Activated naive CD8-positive, alpha-beta T cell treated with anti-CD3 and anti-CD28 coated beads for 36 hours (primary cell): ENCODE data around the gene MRPS31. TPM values are rescaled to one million over a fixed set of nuclear protein-coding genes. Genes with fewer than 3 reads are reported as not detected.

ENCODE experiments used
- DNase-seq: peaks from one replicate; pipeline ENCODE4 v3.0.0; 2021
- H3K27ac Mint-ChIP-seq: one replicate; pipeline ENCODE4 v1.8.0; 2022; ENCODE audit warnings: mild to moderate bottlenecking, moderate library complexity, mixed read lengths
- H3K27me3 Mint-ChIP-seq: one replicate; pipeline ENCODE4 v1.8.0; 2022; ENCODE audit warnings: mild to moderate bottlenecking, mixed read lengths
- H3K36me3 Mint-ChIP-seq: one replicate; pipeline ENCODE4 v1.8.0; 2021; ENCODE audit warnings: mild to moderate bottlenecking, mixed read lengths
- H3K4me1 Mint-ChIP-seq: one replicate; pipeline ENCODE4 v1.8.0; 2021; ENCODE audit warnings: mixed read lengths
- H3K4me3 Mint-ChIP-seq: one replicate; pipeline ENCODE4 v1.8.0; 2022; ENCODE audit warnings: mild to moderate bottlenecking, moderate library complexity, mixed read lengths
- H3K9me3 Mint-ChIP-seq: one replicate; pipeline ENCODE4 v1.8.0; 2022; ENCODE audit warnings: mixed read lengths
- total RNA-seq, 2 experiments: library from RNA; stranded (reverse); gene quantifications; one replicate each; pipeline ENCODE4 v1.2.3, GENCODE V29; 2021

Gene MRPS31
- total RNA-seq, 2 experiments from 2014 or later: 40.9 to 43.8 TPM

DNA sequence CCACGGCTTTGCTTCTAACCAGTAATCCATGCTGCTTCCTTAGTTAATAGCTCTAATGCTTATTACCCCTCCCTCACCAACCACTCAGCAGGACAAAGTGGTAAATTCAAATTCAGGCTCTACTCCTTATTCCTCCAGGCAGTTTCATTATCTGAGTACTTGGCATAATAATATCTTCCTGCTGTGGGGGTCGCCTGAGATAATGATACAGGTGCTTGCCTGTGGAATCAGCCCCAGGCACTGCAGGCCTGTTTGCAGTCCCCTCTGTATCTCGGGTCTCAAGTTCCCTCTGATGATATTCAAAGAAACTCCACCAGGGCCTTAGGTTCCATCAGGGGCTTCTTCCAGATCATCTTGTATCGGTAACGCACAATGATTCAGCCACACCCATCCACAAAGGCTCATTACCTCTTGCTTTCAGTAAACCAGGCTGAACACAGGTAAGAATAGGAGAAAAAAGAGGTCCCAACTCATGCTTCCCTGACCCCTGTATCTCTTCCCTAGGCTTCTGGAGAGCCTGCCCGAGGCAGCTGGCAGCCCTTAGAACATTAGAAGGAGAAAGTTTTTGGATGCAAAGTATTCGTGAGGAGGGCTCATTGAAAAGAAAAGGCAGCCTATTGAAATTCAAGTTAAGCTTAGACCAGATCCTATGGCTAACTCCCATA lies 90.2 kb downstream of the MRPS31 start:
- H3K27ac Mint-ChIP-seq: no peak overlapping the region
- H3K9me3 Mint-ChIP-seq: no peaks in the 10 kb centered on the region
- no peaks in the 10 kb centered on the region for H3K36me3 Mint-ChIP-seq
- H3K27me3 Mint-ChIP-seq: no peaks in the 10 kb centered on the region
- peaks cover 12% of the 10 kb centered on the region for H3K4me1 Mint-ChIP-seq
- DNase-seq: no peak
- no peak overlapping the region for H3K4me3 Mint-ChIP-seq

DNA sequence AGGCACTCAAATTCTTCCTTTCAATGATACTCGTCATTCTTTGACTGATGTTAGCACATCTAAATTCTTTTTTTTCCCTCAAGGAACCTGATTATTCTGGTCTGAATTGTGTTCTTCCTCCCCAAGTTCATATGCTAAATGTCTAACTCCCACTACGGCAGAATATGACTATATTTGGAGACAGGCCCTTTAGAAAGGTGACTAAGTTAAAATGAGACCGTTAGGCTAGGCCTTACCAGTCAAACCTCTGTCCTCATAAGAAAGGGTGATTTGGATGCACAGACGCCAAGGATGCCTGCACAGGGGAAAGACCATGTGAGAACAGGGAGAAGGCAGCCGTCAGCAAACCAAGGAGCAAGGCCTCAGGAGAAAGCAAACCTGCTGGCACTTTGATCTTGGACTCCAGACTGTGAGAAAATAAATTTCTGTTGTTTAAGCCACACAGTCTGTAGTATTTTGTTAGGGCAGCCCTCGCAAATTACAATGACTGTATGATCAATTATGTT lies 91.5 kb downstream of the MRPS31 start:
- no peak for DNase-seq
- Mint-ChIP-seq H3K36me3 (no peaks in the 10 kb centered on the region), H3K4me3 (no peak overlapping the region)

More for the DNA sequence above, 91.5 kb downstream of the MRPS31 start:
- no peak overlapping the region for H3K27ac Mint-ChIP-seq
- H3K4me1 Mint-ChIP-seq: peaks cover 12% of the 10 kb centered on the region
- no peaks in the 10 kb centered on the region for H3K27me3 Mint-ChIP-seq
- no peaks in the 10 kb centered on the region for H3K9me3 Mint-ChIP-seq

Other genes with a start within 250 kb of the MRPS31 start
- 10 to 100 TPM; 38.4 to 38.7 TPM for gene FOXO1, start 104.5 kb downstream of the MRPS31 start, total RNA-seq
- gene SLC25A15, start 18.4 kb upstream of the MRPS31 start, total RNA-seq: 10 to 100 TPM; 27.7 to 28.4 TPM
- gene ELF1, start 248.1 kb upstream of the MRPS31 start, total RNA-seq: 10 to 100 TPM; 93.3 to 97.9 TPM